SK-N-SH (cell line): Measurements from ENCODE around the gene BTG1. TPM values are rescaled to one million over a fixed set of nuclear protein-coding genes. Genes with fewer than 3 reads are reported as not detected.

Experiments used
- CTCF ChIA-PET: fragments of 300-600, 350-600 bp; formaldehyde crosslinking; extraction: SDS; loops from one replicate; lab custom pipeline; 2021; lab: Yijun Ruan, JAX
- POLR2A ChIA-PET: fragments of 350-600 bp; sonication (Branson Sonifier 250); formaldehyde crosslinking; extraction: SDS; loops from one replicate; lab custom pipeline; 2020; ENCODE audit warnings: antibody characterized with exemption, inconsistent platforms; lab: Yijun Ruan, JAX
- DNase-seq: peaks from one replicate; pipeline ENCODE4 v3.0.0; 2012
- H2AFZ ChIP-seq: fragments of 200-600 bp; sonication (generic); 2 replicates; pipeline ENCODE4 v1.8.1; 2016; ENCODE audit warnings: antibody characterized with exemption, mild to moderate bottlenecking, low read depth
- H3F3A ChIP-seq: fragments of 200-600 bp; sonication (generic); replicated peaks from 2 replicates; pipeline ENCODE3; 2016; ENCODE audit warnings: antibody characterized with exemption, mild to moderate bottlenecking; ENCODE audit not compliant: insufficient read depth
- H3K27ac ChIP-seq, 2 experiments: fragments of 200-500 bp in 1 of 2; fragments of 200-600 bp in 1 of 2; sonication (Bioruptor generic) in 1 of 2; sonication (generic), shearing (Covaris generic) in 1 of 2; 2 replicates each; pipeline versions ENCODE4 v1.5.1 to v1.6.1; 2014 to 2016; ENCODE audit warnings: low read depth in 2 of 2, inconsistent platforms in 1 of 2, low read length in 1 of 2, mild to moderate bottlenecking in 1 of 2, mixed read lengths in 1 of 2
- H3K27me3 ChIP-seq: fragments of 200-600 bp; sonication (generic), shearing (Covaris generic); 2 replicates; pipeline ENCODE4 v1.6.1; 2016; ENCODE audit warnings: mixed run types; ENCODE audit not compliant: insufficient read depth
- H3K36me3 ChIP-seq, 2 experiments: fragments of 200-500 bp in 1 of 2; fragments of 200-600 bp in 1 of 2; sonication (Bioruptor generic) in 1 of 2; sonication (generic) in 1 of 2; replicated peaks in 1 of 2; 2 replicates each; pipeline versions ENCODE3 to v1.5.1; 2014 to 2016; ENCODE audit warnings: low read length in 1 of 2, mild to moderate bottlenecking in 1 of 2; ENCODE audit not compliant: insufficient read depth in 2 of 2, control insufficient read depth in 1 of 2
- H3K4me1 ChIP-seq, 2 experiments: fragments of 200-500 bp in 1 of 2; fragments of 200-600 bp in 1 of 2; sonication (Bioruptor generic) in 1 of 2; sonication (generic), shearing (Covaris generic) in 1 of 2; 2 replicates each; pipeline versions ENCODE4 v1.5.1 to v1.6.1; 2014 to 2016; ENCODE audit warnings: low read depth in 1 of 2, low read length in 1 of 2, mixed run types in 1 of 2; ENCODE audit not compliant: insufficient read depth in 2 of 2, control insufficient read depth in 1 of 2
- H3K4me2 ChIP-seq: fragments of 200-600 bp; sonication (generic), shearing (Covaris generic); 2 replicates; pipeline ENCODE4 v1.6.1; 2017; ENCODE audit warnings: mixed run types
- H3K4me3 ChIP-seq, 2 experiments: fragments of 200-500 bp in 1 of 2; fragments of 200-600 bp in 1 of 2; sonication (Bioruptor generic) in 1 of 2; sonication (generic), shearing (Covaris generic) in 1 of 2; 2 replicates each; pipeline versions ENCODE4 v1.5.1 to v1.8.1; 2014 to 2016; ENCODE audit warnings: low read depth in 2 of 2, inconsistent platforms in 1 of 2, low read length in 1 of 2, mild to moderate bottlenecking in 1 of 2, mixed read lengths in 1 of 2, moderate library complexity in 1 of 2
- H3K79me2 ChIP-seq: fragments of 200-600 bp; sonication (generic); 2 replicates; pipeline ENCODE4 v1.8.1; 2017; ENCODE audit warnings: mild to moderate bottlenecking; ENCODE audit not compliant: insufficient read depth
- H3K9ac ChIP-seq: fragments of 200-600 bp; sonication (generic); 2 replicates; pipeline ENCODE4 v1.6.1; 2017; ENCODE audit warnings: mixed run types
- H3K9me2 ChIP-seq: fragments of 200-600 bp; sonication (generic); 2 replicates; pipeline ENCODE4 v1.6.1; 2017; ENCODE audit warnings: mixed run types
- H3K9me3 ChIP-seq: fragments of 200-600 bp; sonication (generic); 2 replicates; pipeline ENCODE4 v1.6.1; 2017; ENCODE audit warnings: mixed run types, mild to moderate bottlenecking, moderate library complexity
- H4K20me1 ChIP-seq: fragments of 200-600 bp; sonication (generic); 2 replicates; pipeline ENCODE4 v1.6.1; 2017; ENCODE audit warnings: mild to moderate bottlenecking, mixed run types; ENCODE audit not compliant: insufficient read depth
- CHD2 ChIP-seq: fragments of 150-350 bp; IDR thresholded peaks from 2 replicates; pipeline ENCODE4 v1.6.1; 2018; ENCODE audit warnings: low read length; ENCODE audit not compliant: partially characterized antibody
- CTCF ChIP-seq: fragments of 200-600 bp; sonication (generic); IDR thresholded peaks from 2 replicates; pipeline ENCODE4 v1.6.1; 2017; ENCODE audit warnings: antibody characterized with exemption, mild to moderate bottlenecking, moderate library complexity
- ELF1 ChIP-seq: IDR thresholded peaks from 2 replicates; pipeline ENCODE4 v1.4.0; 2012
- EZH2phosphoT487 ChIP-seq: fragments of 200-600 bp; sonication (generic); IDR thresholded peaks from 2 replicates; pipeline ENCODE4 v1.6.1; 2017; ENCODE audit warnings: low read depth, mixed run types, mild to moderate bottlenecking, antibody characterized with exemption, moderate library complexity, borderline replicate concordance
- FOXJ3 ChIP-seq: sonication (generic); formaldehyde crosslinking; IDR thresholded peaks from 2 replicates; pipeline ENCODE4 v1.5.1; 2020; ENCODE audit warnings: mild to moderate bottlenecking, missing genetic modification reagents
- GABPA ChIP-seq: IDR thresholded peaks from 2 replicates; pipeline ENCODE4 v1.4.0; 2012; ENCODE audit warnings: low read depth, mild to moderate bottlenecking
- GATA2 ChIP-seq: sonication (generic); formaldehyde crosslinking; IDR thresholded peaks from 2 replicates; pipeline ENCODE4 v1.5.0; 2020; ENCODE audit warnings: mild to moderate bottlenecking, missing genetic modification reagents
- JUND ChIP-seq: IDR thresholded peaks from 2 replicates; pipeline ENCODE4 v1.4.0; 2012
- MAX ChIP-seq: IDR thresholded peaks from 2 replicates; pipeline ENCODE4 v1.4.0; 2012; ENCODE audit warnings: low read depth
- MEF2A ChIP-seq: IDR thresholded peaks from 2 replicates; pipeline ENCODE4 v1.4.0; 2012; ENCODE audit warnings: low read depth, borderline replicate concordance
- NFIC ChIP-seq: IDR thresholded peaks from 2 replicates; pipeline ENCODE4 v1.4.0; 2012; ENCODE audit warnings: borderline replicate concordance
- NRF1 ChIP-seq: IDR thresholded peaks from 2 replicates; pipeline ENCODE4 v1.6.1; 2012; ENCODE audit warnings: low read depth, mild to moderate bottlenecking, low read length
- POLR2AphosphoS5 ChIP-seq: IDR thresholded peaks from 2 replicates; pipeline ENCODE4 v1.6.1; 2012; ENCODE audit warnings: low read depth, low read length
- RAD21 ChIP-seq: IDR thresholded peaks from 2 replicates; pipeline ENCODE4 v1.6.1; 2012; ENCODE audit warnings: mild to moderate bottlenecking, low read length
- RFX5 ChIP-seq: IDR thresholded peaks from 2 replicates; pipeline ENCODE4 v1.6.1; 2012; ENCODE audit warnings: mild to moderate bottlenecking, improper control_type of control experiment, low read length
- RXRA ChIP-seq: IDR thresholded peaks from 2 replicates; pipeline ENCODE4 v1.4.0; 2012; ENCODE audit warnings: low read depth, mild to moderate bottlenecking, borderline replicate concordance
- SIN3A ChIP-seq: IDR thresholded peaks from 2 replicates; pipeline ENCODE4 v1.6.1; 2012; ENCODE audit warnings: low read depth, mild to moderate bottlenecking, low read length, moderate library complexity, borderline replicate concordance
- TCF12 ChIP-seq: IDR thresholded peaks from 2 replicates; pipeline ENCODE4 v1.4.0; 2012
- TEAD4 ChIP-seq: IDR thresholded peaks from 2 replicates; pipeline ENCODE4 v1.4.0; 2012; ENCODE audit warnings: mild to moderate bottlenecking, borderline replicate concordance; ENCODE audit not compliant: insufficient read depth
- YY1 ChIP-seq: IDR thresholded peaks from 2 replicates; pipeline ENCODE4 v1.4.0; 2012; ENCODE audit warnings: low read depth, mild to moderate bottlenecking
- WGBS: methylation state at CpG from one replicate; pipeline ENCODE4 v1.1.6; 2017; ENCODE audit warnings: low lambda C conversion rate; 5-methylcytosine and 5-hydroxymethylcytosine counted together
- polyA plus RNA-seq, 3 experiments: library from polyadenylated mRNA; depleted of rRNA; stranded (reverse); fragments of >200 nt; gene quantifications; 2 replicates each; pipeline ENCODE4 v1.2.3, GENCODE V29; 2012
- TF ChIP-seq, protein P1 (sequence below): IDR thresholded peaks from 2 replicates; pipeline ENCODE4 v1.4.0; 2012; ENCODE audit warnings: low read depth, borderline replicate concordance
- TF ChIP-seq, protein P2 (sequence below): fragments of 150-350 bp; IDR thresholded peaks from 2 replicates; pipeline ENCODE4 v1.6.1; 2017; ENCODE audit warnings: antibody characterized with exemption, low read length, low read depth, borderline replicate concordance
- TF ChIP-seq, protein P3 (sequence below): IDR thresholded peaks from 2 replicates; pipeline ENCODE4 v1.4.0; 2012; ENCODE audit warnings: low read depth, borderline replicate concordance

Gene BTG1
- polyA plus RNA-seq, 1 of the 3 experiments (the other 2 are of a cell fraction), result 28.3 TPM

DNA sequence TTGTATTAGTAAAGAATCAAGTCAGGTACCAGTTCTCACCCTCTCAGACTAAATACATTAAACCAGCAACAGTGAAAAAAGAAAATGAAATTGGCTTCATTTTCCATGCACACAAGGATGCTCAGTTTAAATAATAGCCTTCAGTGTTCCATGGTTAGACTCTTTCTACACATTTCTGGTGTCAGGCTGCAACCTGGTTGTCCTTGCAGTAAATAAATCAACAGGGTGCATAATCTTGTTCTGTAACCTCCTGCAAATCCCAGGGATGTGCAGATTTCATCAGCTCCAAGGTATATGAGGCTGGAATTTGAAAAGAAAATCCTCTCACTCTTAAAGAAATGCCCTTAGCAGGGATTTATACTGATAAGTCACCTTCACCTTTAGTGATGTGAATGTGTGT is 46.7 kb upstream of the BTG1 start:
- Histone ChIP-seq H3K36me3 (no peaks in the 10 kb centered on the region), H3K9me2 (no peaks in the 10 kb centered on the region), H3K27me3 (no peaks in the 10 kb centered on the region), H2AFZ (no peak overlapping the region), H3K4me3 (no peak overlapping the region), H4K20me1 (no peaks in the 10 kb centered on the region), H3F3A (no peaks in the 10 kb centered on the region), H3K27ac (peak overlapping the region in 1 of 2 experiments; percentile 69; a peak in 2 of 4 replicates), H3K4me2 (no peak overlapping the region), H3K9ac (no peak overlapping the region), H3K9me3 (no peaks in the 10 kb centered on the region; the same call in 1 of the 2 replicates), H3K4me1 (peaks cover 0 to 6% of the 10 kb centered on the region in 2 experiments; a peak in 3 of 4 replicates), H3K79me2 (no peaks in the 10 kb centered on the region)
- ChIA-PET POLR2A (no interaction called here), CTCF (no interaction called here)
- DNase-seq, result no peak
- TF ChIP-seq GABPA, result no peak
- TF ChIP-seq GATA2 (CRISPR knock-in tag), result no peak
- TF ChIP-seq CHD2, result no peak
- TF ChIP-seq RXRA, result no peak
- no peak for TF ChIP-seq JUND
- TF ChIP-seq CTCF, result no peak
- TF ChIP-seq POLR2AphosphoS5, result no peak
- TF ChIP-seq ELF1, result no peak
- TF ChIP-seq RFX5, result no peak
- no peak for TF ChIP-seq FOXJ3 (CRISPR knock-in tag)
- TF ChIP-seq TCF12, result no peak
- TF ChIP-seq, protein P1, sequence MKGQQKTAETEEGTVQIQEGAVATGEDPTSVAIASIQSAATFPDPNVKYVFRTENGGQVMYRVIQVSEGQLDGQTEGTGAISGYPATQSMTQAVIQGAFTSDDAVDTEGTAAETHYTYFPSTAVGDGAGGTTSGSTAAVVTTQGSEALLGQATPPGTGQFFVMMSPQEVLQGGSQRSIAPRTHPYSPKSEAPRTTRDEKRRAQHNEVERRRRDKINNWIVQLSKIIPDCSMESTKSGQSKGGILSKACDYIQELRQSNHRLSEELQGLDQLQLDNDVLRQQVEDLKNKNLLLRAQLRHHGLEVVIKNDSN, result no peak
- TF ChIP-seq NRF1, result no peak
- TF ChIP-seq, protein P2, sequence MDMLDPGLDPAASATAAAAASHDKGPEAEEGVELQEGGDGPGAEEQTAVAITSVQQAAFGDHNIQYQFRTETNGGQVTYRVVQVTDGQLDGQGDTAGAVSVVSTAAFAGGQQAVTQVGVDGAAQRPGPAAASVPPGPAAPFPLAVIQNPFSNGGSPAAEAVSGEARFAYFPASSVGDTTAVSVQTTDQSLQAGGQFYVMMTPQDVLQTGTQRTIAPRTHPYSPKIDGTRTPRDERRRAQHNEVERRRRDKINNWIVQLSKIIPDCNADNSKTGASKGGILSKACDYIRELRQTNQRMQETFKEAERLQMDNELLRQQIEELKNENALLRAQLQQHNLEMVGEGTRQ, result no peak
- TF ChIP-seq SIN3A, result no peak
- TF ChIP-seq RAD21, result no peak
- TF ChIP-seq NFIC, result no peak

- POLR2A ChIA-PET, result no interaction called here
- no peaks in the 10 kb centered on the region; the same call in 1 of the 2 replicates for H3K9me3 ChIP-seq
- H3K9ac ChIP-seq, result no peak overlapping the region
- no peak overlapping the region for H3K4me2 ChIP-seq
- CTCF ChIA-PET, result no interaction called here
- no peaks in the 10 kb centered on the region for H3F3A ChIP-seq
- no peak overlapping the region for H3K4me3 ChIP-seq
- H3K79me2 ChIP-seq, result no peaks in the 10 kb centered on the region
- no peak overlapping the region for H2AFZ ChIP-seq
- H4K20me1 ChIP-seq, result no peaks in the 10 kb centered on the region
- H3K4me1 ChIP-seq, result peaks cover 0 to 6% of the 10 kb centered on the region in 2 experiments; a peak in 3 of 4 replicates
- no peaks in the 10 kb centered on the region for H3K36me3 ChIP-seq
- 79% methylated on average over 3 of the region's 3 CpGs for WGBS
- no peaks in the 10 kb centered on the region for H3K27me3 ChIP-seq
- DNase-seq, result no peak
- no peaks in the 10 kb centered on the region for H3K9me2 ChIP-seq
- H3K27ac ChIP-seq, result no peak overlapping the region
- TF ChIP-seq MAX (no peak), GABPA (no peak), YY1 (no peak), RFX5 (no peak), TEAD4 (no peak), EZH2phosphoT487 (no peak), RAD21 (no peak), FOXJ3 (CRISPR knock-in tag) (no peak), MEF2A (no peak), NRF1 (no peak), ELF1 (no peak), RXRA (no peak)
- TF ChIP-seq, protein P1, result no peak
- TF ChIP-seq, protein P3, sequence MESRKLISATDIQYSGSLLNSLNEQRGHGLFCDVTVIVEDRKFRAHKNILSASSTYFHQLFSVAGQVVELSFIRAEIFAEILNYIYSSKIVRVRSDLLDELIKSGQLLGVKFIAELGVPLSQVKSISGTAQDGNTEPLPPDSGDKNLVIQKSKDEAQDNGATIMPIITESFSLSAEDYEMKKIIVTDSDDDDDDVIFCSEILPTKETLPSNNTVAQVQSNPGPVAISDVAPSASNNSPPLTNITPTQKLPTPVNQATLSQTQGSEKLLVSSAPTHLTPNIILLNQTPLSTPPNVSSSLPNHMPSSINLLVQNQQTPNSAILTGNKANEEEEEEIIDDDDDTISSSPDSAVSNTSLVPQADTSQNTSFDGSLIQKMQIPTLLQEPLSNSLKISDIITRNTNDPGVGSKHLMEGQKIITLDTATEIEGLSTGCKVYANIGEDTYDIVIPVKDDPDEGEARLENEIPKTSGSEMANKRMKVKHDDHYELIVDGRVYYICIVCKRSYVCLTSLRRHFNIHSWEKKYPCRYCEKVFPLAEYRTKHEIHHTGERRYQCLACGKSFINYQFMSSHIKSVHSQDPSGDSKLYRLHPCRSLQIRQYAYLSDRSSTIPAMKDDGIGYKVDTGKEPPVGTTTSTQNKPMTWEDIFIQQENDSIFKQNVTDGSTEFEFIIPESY, result no peak
Measured at GRCh38 chr12:92191061-92191460, 45.4 kb upstream of the BTG1 start.
